Progenitor cell of endocrine pancreas (in vitro differentiated cells): ENCODE results near the gene ASXL1. TPM values are rescaled to one million over a fixed set of nuclear protein-coding genes. Genes with fewer than 3 reads are reported as not detected.

ENCODE experiments used
- DNase-seq: peaks from one replicate; pipeline ENCODE4 v3.0.0; 2021; ENCODE audit warnings: low spot score; ENCODE audit not compliant: unreplicated experiment
- H3K27ac Mint-ChIP-seq: 2 replicates; pipeline ENCODE4 v1.8.0; 2021; ENCODE audit warnings: mild to moderate bottlenecking, moderate library complexity, mixed read lengths
- H3K27me3 Mint-ChIP-seq: 2 replicates; pipeline ENCODE4 v1.8.0; 2021; ENCODE audit warnings: mixed read lengths
- H3K36me3 Mint-ChIP-seq: 2 replicates; pipeline ENCODE4 v1.8.0; 2022; ENCODE audit warnings: mixed read lengths; ENCODE audit not compliant: insufficient read depth
- H3K4me1 Mint-ChIP-seq: 2 replicates; pipeline ENCODE4 v1.8.0; 2021; ENCODE audit warnings: low read depth, mixed read lengths
- H3K4me3 Mint-ChIP-seq: 2 replicates; pipeline ENCODE4 v1.8.0; 2021; ENCODE audit warnings: low read depth, mild to moderate bottlenecking, moderate library complexity, mixed read lengths
- H3K9me3 Mint-ChIP-seq: 2 replicates; pipeline ENCODE4 v1.8.0; 2021; ENCODE audit warnings: low read depth, mixed read lengths
- total RNA-seq: library from RNA; stranded (reverse); gene quantifications from 2 replicates; pipeline ENCODE4 v1.2.1, GENCODE V29; 2021
- TF ChIP-seq, protein P1 (sequence below): fragments of 200-600 bp; sonication (generic); IDR thresholded peaks from one replicate; pipeline ENCODE4 v1.5.0; 2021; ENCODE audit warnings: antibody characterized with exemption, mild to moderate bottlenecking; ENCODE audit not compliant: unreplicated experiment

ASXL1 gene
- total RNA-seq, 1 donor from 2014 or later = 201 TPM

DNA sequence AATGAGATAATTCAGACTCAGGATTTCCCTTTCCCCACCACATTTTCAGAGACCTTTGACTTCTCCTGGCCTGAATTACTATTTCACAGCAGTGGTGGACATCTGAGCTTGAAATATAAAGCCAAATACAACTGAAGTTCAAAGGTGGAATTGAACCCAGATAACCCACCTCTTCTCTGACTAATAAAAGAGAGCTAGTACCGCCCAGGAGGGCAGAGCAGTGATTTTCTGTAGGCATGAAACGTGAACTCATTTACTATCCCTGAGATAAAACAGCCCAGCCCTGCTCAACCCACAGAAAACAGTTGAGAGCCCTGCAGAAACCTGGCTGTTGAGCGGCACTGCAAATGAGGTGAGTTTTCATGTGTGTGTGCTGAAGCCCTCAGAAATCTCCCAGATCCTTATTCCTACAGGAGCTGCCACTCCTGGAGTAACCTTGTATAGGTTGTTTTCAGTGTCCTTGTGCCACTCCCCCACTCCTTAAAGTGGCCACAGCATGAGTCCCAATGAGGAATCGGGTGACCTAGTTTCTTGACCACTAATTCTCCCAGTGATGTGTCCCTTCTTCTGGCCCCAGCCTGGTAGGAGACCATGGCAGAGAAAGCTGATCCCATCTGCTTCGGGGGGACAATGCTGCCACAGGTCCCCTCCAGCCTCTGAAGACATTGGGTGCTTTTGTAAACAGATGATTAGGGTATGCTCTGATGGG lies 127.8 kb downstream of the ASXL1 start:
- H3K4me3 Mint-ChIP-seq = peak overlapping the region; percentile 30
- TF ChIP-seq, protein P1, sequence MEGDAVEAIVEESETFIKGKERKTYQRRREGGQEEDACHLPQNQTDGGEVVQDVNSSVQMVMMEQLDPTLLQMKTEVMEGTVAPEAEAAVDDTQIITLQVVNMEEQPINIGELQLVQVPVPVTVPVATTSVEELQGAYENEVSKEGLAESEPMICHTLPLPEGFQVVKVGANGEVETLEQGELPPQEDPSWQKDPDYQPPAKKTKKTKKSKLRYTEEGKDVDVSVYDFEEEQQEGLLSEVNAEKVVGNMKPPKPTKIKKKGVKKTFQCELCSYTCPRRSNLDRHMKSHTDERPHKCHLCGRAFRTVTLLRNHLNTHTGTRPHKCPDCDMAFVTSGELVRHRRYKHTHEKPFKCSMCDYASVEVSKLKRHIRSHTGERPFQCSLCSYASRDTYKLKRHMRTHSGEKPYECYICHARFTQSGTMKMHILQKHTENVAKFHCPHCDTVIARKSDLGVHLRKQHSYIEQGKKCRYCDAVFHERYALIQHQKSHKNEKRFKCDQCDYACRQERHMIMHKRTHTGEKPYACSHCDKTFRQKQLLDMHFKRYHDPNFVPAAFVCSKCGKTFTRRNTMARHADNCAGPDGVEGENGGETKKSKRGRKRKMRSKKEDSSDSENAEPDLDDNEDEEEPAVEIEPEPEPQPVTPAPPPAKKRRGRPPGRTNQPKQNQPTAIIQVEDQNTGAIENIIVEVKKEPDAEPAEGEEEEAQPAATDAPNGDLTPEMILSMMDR = no peak
- no peaks in the 10 kb centered on the region for H3K36me3 Mint-ChIP-seq
- H3K9me3 Mint-ChIP-seq = no peaks in the 10 kb centered on the region
- peaks cover 2% of the 10 kb centered on the region for H3K27me3 Mint-ChIP-seq
- H3K27ac Mint-ChIP-seq = peak overlapping the region; percentile 76
- DNase-seq = no peak
- H3K4me1 Mint-ChIP-seq = peaks cover 23% of the 10 kb centered on the region

DNA sequence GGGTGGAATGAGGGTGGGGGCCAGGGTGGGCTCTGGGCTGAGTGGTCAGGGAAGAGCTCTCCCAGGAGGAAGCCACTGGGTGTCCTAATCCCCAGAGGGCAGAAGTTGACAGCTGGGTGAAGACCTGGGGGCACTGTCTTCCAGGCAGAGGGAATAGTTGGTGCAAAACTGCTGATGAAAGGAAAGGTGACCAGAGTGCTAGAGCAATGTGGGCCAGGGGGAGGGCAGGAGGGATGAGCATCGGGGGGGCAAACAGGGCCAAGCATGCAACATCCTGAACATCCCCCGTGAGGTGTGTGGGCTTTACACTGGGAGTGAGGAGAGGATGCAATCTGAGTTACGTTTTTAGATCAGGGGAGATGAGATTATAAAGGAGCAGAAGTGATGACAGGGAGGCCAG lies 129.2 kb downstream of the ASXL1 start:
- no peak for DNase-seq
- no peak overlapping the region for H3K4me3 Mint-ChIP-seq
- TF ChIP-seq, protein P1 = no peak
- H3K27me3 Mint-ChIP-seq = peaks cover 2% of the 10 kb centered on the region
- no peaks in the 10 kb centered on the region for H3K36me3 Mint-ChIP-seq
- peaks cover 14% of the 10 kb centered on the region for H3K4me1 Mint-ChIP-seq
- H3K27ac Mint-ChIP-seq = no peak overlapping the region
- no peaks in the 10 kb centered on the region for H3K9me3 Mint-ChIP-seq

DNA sequence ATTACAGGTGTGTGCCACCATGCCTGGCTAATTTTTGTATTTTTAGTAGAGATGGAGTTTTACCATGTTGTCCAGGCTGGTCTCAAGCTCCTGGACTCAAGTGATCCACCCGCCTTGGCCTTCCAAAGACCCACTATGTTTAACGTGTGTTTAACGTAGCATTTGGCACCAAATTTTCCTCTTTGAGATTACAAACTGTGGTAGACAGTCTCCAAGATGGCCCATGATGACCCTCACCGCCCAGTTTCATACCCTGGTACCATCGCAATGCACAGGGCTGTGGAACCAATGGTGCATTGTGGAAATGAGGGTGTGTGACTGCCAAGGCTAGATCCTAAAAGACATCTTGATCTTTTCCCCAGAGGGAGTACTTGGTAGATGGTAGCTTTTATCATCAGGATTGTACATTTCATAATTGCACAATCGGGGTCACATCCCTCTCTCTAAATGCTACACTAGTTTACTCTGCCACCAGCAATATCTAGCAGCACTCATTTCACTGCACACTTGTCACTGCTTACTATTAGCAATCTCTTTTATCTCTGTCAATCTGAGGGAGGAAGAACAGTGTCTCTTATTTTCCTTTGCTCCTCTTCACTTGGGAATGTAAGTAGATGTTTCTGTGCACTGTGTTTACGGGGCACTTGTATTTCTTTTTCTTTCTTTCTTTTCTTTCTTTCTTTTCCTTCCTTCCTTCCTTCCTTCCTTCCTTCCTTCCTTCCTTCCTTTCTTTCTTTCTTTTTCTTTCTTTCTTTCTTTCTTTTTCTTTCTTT lies 130.1 kb downstream of the ASXL1 start:
- peaks cover 2% of the 10 kb centered on the region for H3K27me3 Mint-ChIP-seq
- no peaks in the 10 kb centered on the region for H3K36me3 Mint-ChIP-seq
- TF ChIP-seq, protein P1 = no peak
- H3K9me3 Mint-ChIP-seq = no peaks in the 10 kb centered on the region
- H3K4me3 Mint-ChIP-seq = no peak overlapping the region
- DNase-seq = no peak
- H3K4me1 Mint-ChIP-seq = peaks cover 14% of the 10 kb centered on the region
- H3K27ac Mint-ChIP-seq = no peak overlapping the region

Other genes starting within 250 kb of the ASXL1 start
- gene TM9SF4, start 248.6 kb upstream of the ASXL1 start, total RNA-seq = 88.7 and 92.9 TPM in 2 replicates
- gene PLAGL2, start 150.6 kb upstream of the ASXL1 start, total RNA-seq = 57.1 and 59.3 TPM in 2 replicates
- gene POFUT1, start 150.5 kb upstream of the ASXL1 start, total RNA-seq = 48.7 and 49.8 TPM in 2 replicates
- 60.2 and 61.6 TPM in 2 replicates for gene KIF3B, start 80.7 kb upstream of the ASXL1 start, total RNA-seq
- gene NOL4L, start 227.0 kb downstream of the ASXL1 start, total RNA-seq = 89.7 and 90.4 TPM in 2 replicates